Retinal pigment epithelial cell (primary cell): ENCODE data around the gene RNU6-9.
"Not testable (repeated sequence)": the region's sequence is repeated elsewhere in the genome, so short reads cannot be mapped to it uniquely, and the experiment has no call there.

Experiments used
- DNase-seq: peaks from one replicate; pipeline ENCODE4 v3.0.0-alpha.2; 2010; ENCODE audit warnings: low read depth
- H3K4me3 ChIP-seq: 2 replicates; pipeline ENCODE4 v1.5.1; 2011; ENCODE audit warnings: mild to moderate bottlenecking, low read length, control low read depth, moderate library complexity
- TF ChIP-seq, protein P1 (sequence below): conservative IDR thresholded peaks from 2 replicates; pipeline ENCODE4 v1.5.1; 2011; ENCODE audit warnings: low read depth, low read length, control low read depth, inconsistent platforms

Gene RNU6-9

DNA sequence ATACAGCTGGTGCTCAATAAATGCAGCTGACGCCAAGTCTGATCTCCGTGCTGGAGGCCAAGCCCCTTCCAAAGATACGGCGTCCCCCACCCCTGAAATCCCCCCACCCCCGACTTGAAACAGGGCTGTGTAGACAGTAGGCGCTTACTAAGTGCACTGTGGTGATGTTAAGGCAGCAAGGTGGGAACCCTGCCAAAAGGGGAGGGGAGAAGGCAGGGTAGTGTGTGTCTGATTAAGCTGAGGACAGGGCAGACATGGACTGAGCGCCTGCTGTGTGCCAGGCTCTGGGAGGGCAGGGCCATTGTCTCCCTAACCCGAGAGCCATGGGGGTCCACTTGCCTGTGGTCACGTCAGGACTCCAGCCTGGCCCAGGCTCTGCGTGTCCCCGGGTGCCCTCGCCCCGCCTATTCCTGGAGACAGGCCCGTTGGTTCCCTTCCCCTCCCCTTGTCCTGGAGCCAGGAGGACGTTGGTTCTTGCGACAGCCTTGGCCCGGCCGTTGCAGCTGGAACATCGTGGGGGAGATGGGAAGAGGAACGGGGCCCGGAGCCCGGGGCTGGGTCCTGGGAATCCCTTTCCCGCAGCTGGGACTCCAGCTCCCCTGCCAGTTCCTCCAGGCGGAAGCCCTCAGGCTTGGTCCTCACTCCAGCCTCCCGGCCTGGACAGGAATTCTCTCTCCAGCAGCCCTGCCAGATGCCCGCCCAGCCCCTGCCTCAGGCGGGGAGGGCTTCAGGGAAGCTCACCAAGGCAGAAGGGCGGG, 42.9 kb upstream of the RNU6-9 start:
- TF ChIP-seq, protein P1, sequence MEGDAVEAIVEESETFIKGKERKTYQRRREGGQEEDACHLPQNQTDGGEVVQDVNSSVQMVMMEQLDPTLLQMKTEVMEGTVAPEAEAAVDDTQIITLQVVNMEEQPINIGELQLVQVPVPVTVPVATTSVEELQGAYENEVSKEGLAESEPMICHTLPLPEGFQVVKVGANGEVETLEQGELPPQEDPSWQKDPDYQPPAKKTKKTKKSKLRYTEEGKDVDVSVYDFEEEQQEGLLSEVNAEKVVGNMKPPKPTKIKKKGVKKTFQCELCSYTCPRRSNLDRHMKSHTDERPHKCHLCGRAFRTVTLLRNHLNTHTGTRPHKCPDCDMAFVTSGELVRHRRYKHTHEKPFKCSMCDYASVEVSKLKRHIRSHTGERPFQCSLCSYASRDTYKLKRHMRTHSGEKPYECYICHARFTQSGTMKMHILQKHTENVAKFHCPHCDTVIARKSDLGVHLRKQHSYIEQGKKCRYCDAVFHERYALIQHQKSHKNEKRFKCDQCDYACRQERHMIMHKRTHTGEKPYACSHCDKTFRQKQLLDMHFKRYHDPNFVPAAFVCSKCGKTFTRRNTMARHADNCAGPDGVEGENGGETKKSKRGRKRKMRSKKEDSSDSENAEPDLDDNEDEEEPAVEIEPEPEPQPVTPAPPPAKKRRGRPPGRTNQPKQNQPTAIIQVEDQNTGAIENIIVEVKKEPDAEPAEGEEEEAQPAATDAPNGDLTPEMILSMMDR, result no peak
- no peak overlapping the region for H3K4me3 ChIP-seq
- DNase-seq, result no peak

DNA sequence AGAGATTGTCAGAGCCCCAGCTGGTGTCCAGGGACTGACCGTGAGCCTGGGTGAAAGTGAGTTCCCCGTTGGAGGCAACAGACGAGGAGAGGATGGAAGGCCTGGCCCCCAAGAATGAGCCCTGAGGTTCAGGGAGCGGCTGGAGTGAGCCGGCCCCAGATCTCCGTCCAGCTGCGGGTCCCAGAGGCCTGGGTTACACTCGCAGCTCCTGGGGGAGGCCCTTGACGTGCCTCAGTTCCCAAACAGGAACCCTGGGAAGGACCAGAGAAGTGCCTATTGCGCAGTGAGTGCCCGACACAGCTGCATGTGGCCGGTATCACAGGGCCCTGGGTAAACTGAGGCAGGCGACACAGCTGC, 42.3 kb upstream of the RNU6-9 start:
- TF ChIP-seq, protein P1, result no peak
- no peak for DNase-seq
- no peak overlapping the region for H3K4me3 ChIP-seq

DNA sequence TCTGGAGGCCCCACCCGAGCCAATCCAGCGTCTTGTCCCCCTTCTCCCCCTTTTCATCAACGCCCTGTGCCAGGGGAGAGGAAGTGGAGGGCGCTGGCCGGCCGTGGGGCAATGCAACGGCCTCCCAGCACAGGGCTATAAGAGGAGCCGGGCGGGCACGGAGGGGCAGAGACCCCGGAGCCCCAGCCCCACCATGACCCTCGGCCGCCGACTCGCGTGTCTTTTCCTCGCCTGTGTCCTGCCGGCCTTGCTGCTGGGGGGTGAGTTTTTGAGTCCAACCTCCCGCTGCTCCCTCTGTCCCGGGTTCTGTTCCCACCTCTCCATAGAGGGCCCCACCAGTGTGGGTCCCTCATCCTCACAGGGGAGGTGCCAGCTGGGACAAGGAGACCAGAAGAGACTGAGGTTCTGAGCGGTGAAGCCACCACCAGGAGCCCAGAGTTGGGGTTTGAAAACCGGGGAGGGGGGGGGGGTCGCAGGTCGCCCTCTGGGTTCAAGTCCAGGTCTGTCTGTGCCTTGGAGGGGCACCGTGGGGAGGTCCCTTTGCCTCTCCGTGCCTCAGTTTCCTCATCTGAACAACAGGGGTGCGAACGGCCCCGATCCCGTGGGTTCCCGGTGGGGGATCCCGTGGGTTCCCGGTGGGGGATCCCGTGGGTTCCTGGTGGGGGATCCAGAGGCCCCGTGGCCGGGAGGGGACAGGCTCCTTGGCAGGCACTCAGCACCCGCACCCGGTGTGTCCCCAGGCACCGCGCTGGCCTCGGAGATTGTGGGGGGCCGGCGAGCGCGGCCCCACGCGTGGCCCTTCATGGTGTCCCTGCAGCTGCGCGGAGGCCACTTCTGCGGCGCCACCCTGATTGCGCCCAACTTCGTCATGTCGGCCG, 40.9 kb upstream of the RNU6-9 start, which contains the start of gene ELANE:
TSS of gene ELANE (plus strand) at position 168 of the 878 bp plus-strand sequence. CDS start at position 194, 26 bp downstream.
- TF ChIP-seq, protein P1, result no peak
- DNase-seq, result no peak
- no peak within 1 kb of the TSS for H3K4me3 ChIP-seq

DNA sequence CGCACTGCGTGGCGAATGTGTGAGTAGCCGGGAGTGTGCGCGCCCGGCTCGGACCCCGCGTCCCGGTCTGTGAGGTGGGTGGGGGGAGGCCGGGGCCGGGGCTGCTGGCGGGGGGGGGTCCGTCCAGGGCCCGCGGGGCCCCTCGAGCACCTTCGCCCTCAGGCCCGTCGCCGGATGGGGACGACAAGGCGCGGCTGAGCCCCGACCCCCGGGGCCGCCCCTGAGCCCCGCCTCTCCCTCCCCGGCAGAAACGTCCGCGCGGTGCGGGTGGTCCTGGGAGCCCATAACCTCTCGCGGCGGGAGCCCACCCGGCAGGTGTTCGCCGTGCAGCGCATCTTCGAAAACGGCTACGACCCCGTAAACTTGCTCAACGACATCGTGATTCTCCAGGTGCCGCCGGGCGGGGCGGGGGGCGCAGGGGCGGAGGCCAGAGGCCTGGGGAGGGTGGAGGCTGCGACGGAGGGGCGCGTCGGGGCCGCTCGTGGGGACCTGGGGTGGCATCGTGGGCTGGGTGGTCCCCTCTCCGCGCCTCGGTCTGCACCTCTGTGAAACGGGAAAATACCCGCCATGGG, 40.2 kb upstream of the RNU6-9 start:
- no peak overlapping the region for H3K4me3 ChIP-seq
- TF ChIP-seq, protein P1, result no peak
- DNase-seq, result no peak

DNA sequence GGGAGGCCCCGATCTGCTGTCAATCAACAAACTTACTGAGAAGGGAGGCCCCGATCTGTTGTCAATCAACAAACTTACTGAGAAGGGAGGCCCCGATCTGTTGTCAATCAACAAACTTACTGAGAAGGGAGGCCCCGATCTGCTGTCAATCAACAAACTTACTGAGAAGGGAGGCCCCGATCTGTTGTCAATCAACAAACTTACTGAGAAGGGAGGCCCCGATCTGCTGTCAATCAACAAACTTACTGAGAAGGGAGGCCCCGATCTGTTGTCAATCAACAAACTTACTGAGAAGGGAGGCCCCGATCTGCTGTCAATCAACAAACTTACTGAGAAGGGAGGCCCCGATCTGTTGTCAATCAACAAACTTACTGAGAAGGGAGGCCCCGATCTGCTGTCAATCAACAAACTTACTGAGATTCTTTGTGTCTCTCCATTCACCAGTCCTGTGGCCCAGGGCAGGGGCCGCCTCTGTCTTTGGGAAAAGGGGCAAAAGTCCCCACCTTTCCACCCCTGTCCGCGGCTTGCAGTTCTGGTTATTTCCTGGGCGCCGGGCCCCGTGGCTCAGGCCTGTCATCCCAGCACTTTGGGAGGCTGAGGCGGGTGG, 39.6 kb upstream of the RNU6-9 start:
- DNase-seq, H3K4me3 ChIP-seq: not testable (repeated sequence)

DNA sequence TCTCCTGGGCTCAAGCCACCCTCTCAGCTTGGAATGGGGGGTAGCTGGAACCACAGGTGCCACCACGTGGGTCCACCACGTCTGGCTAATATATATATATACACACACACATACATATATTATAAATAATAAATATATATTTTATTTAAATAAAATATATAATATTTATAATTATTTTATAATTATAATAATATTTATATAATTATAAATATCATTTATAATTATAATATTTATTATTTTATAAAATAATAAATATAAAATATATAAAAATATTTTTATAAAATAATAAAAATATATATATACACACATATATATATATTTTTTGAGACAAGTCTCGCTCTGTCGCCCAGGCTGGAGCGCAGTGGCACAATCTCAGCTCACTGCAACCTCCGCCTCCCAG, 38.7 kb upstream of the RNU6-9 start:
- no peak overlapping the region for H3K4me3 ChIP-seq
- TF ChIP-seq, protein P1, result no peak
- DNase-seq, result no peak

DNA sequence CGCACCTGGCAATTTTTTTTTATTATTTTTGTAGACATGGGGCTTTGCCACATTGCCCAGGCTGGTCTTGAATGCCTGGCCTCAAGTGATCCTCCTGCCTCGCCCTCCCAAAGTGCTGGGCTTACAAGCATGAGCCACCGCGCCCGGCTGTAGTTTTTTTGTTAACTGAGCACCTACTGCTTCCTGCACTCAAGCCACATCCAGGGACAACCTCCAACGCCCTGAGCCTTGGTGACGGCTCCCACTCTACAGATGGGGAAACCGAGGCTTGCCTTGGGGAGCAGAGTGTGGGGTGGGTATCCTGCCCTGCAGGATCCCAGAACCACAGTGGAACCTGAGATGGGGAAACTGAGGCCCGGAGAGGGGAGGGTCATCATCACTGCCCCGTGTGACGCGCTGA, 38.1 kb upstream of the RNU6-9 start:
- DNase-seq, result no peak
- H3K4me3 ChIP-seq, result no peak overlapping the region
- TF ChIP-seq, protein P1, result no peak
